Mesenchymal stem cell (in vitro differentiated cells and primary cell): ENCODE data around the gene GALNT12.

Source experiments
- DNase-seq: peaks from one replicate; pipeline ENCODE4 v3.0.0-alpha.2; 2013
- H2AFZ ChIP-seq: one replicate; pipeline ENCODE4 v1.6.1; 2013; ENCODE audit warnings: low read depth, mild to moderate bottlenecking, control low read depth, inconsistent platforms, low read length, moderate library complexity
- H2AK5ac ChIP-seq: 2 replicates; pipeline ENCODE4 v1.6.1; 2013; ENCODE audit warnings: low read length, moderate library complexity, mild to moderate bottlenecking, inconsistent platforms; ENCODE audit not compliant: severe bottlenecking
- H2BK120ac ChIP-seq: one replicate; pipeline ENCODE4 v1.6.1; 2013; ENCODE audit warnings: low read depth, mild to moderate bottlenecking, inconsistent platforms, low read length, moderate library complexity
- H2BK12ac ChIP-seq, 2 experiments: one replicate each; pipeline ENCODE4 v1.6.1; 2013; ENCODE audit warnings: inconsistent platforms in 2 of 2, low read length in 2 of 2, mild to moderate bottlenecking in 2 of 2, moderate library complexity in 2 of 2, control low read depth in 1 of 2
- H2BK15ac ChIP-seq: one replicate; pipeline ENCODE4 v1.6.1; 2013; ENCODE audit warnings: mild to moderate bottlenecking, low read depth, inconsistent platforms; ENCODE audit not compliant: poor library complexity, severe bottlenecking
- H2BK5ac ChIP-seq: 2 replicates; pipeline ENCODE4 v1.6.1; 2013; ENCODE audit warnings: low read depth, mild to moderate bottlenecking, low read length, control low read depth, inconsistent platforms; ENCODE audit not compliant: poor library complexity, severe bottlenecking
- H3K14ac ChIP-seq, 2 experiments: one replicate each; pipeline ENCODE4 v1.6.1; 2013; ENCODE audit warnings: inconsistent platforms in 2 of 2, low read length in 2 of 2, control low read depth in 1 of 2, mild to moderate bottlenecking in 1 of 2, moderate library complexity in 1 of 2
- H3K18ac ChIP-seq, 2 experiments: one replicate each; pipeline ENCODE4 v1.6.1; 2013; ENCODE audit warnings: inconsistent platforms in 2 of 2, low read length in 2 of 2, control low read depth in 1 of 2, low read depth in 1 of 2, mild to moderate bottlenecking in 1 of 2
- H3K23ac ChIP-seq, 2 experiments: one replicate each; pipeline ENCODE4 v1.6.1; 2013; ENCODE audit warnings: inconsistent platforms in 2 of 2, low read length in 2 of 2, mild to moderate bottlenecking in 2 of 2, moderate library complexity in 2 of 2, control low read depth in 1 of 2
- H3K27ac ChIP-seq: 2 replicates; pipeline ENCODE4 v1.5.1; 2013; ENCODE audit warnings: mild to moderate bottlenecking, moderate library complexity, low read length, control low read depth, inconsistent platforms; ENCODE audit not compliant: poor library complexity, severe bottlenecking
- H3K27me3 ChIP-seq, 2 experiments: 2 replicates each; pipeline versions ENCODE4 v1.6.1 to v1.7.0; 2013; ENCODE audit warnings: low read length in 2 of 2, mild to moderate bottlenecking in 2 of 2, moderate library complexity in 2 of 2, control low read depth in 1 of 2, inconsistent platforms in 1 of 2; ENCODE audit not compliant: control insufficient read depth in 1 of 2, insufficient read depth in 1 of 2
- H3K36me3 ChIP-seq, 2 experiments: 2 replicates each; pipeline versions ENCODE4 v1.6.1 to v1.7.0; 2013; ENCODE audit warnings: low read length in 2 of 2, control low read depth in 1 of 2, inconsistent platforms in 1 of 2, low read depth in 1 of 2, mild to moderate bottlenecking in 1 of 2; ENCODE audit not compliant: insufficient read depth in 2 of 2, control insufficient read depth in 1 of 2
- H3K4ac ChIP-seq, 2 experiments: one replicate each; pipeline ENCODE4 v1.6.1; 2013; ENCODE audit warnings: inconsistent platforms in 2 of 2, low read length in 2 of 2, mild to moderate bottlenecking in 2 of 2, moderate library complexity in 2 of 2, control low read depth in 1 of 2, low read depth in 1 of 2
- H3K4me1 ChIP-seq: 2 replicates; pipeline ENCODE4 v1.6.1; 2013; ENCODE audit warnings: low read depth, low read length, control low read depth; ENCODE audit not compliant: control insufficient read depth, insufficient read depth
- H3K4me2 ChIP-seq: 2 replicates; pipeline ENCODE4 v1.6.1; 2013; ENCODE audit warnings: low read length, mild to moderate bottlenecking, inconsistent platforms; ENCODE audit not compliant: poor library complexity, severe bottlenecking
- H3K4me3 ChIP-seq, 2 experiments: 2 replicates each; pipeline versions ENCODE4 v1.5.1 to v1.7.0; 2013; ENCODE audit warnings: low read length in 2 of 2, mild to moderate bottlenecking in 2 of 2, control low read depth in 1 of 2, low read depth in 1 of 2; ENCODE audit not compliant: insufficient read depth in 1 of 2
- H3K79me1 ChIP-seq: replicated peaks from 2 replicates; pipeline ENCODE4 v1.6.1; 2013; ENCODE audit warnings: mild to moderate bottlenecking, control low read depth, low read length, inconsistent platforms; ENCODE audit not compliant: poor library complexity, severe bottlenecking
- H3K9ac ChIP-seq: 2 replicates; pipeline ENCODE4 v1.7.0; 2013; ENCODE audit warnings: mild to moderate bottlenecking, low read length, moderate library complexity
- H3K9me3 ChIP-seq: 2 replicates; pipeline ENCODE4 v1.7.0; 2013; ENCODE audit warnings: mild to moderate bottlenecking, low read length; ENCODE audit not compliant: control insufficient read depth
- H4K8ac ChIP-seq: one replicate; pipeline ENCODE4 v1.6.1; 2013; ENCODE audit warnings: inconsistent platforms, mild to moderate bottlenecking, low read length, moderate library complexity
- H4K91ac ChIP-seq: one replicate; pipeline ENCODE4 v1.6.1; 2013; ENCODE audit warnings: mild to moderate bottlenecking, low read length, inconsistent platforms
- WGBS: methylation state at CpG from one replicate; pipeline ENCODE4 v1.1.7; 2013; ENCODE audit warnings: mixed read lengths; 5-methylcytosine and 5-hydroxymethylcytosine counted together

Gene GALNT12

DNA sequence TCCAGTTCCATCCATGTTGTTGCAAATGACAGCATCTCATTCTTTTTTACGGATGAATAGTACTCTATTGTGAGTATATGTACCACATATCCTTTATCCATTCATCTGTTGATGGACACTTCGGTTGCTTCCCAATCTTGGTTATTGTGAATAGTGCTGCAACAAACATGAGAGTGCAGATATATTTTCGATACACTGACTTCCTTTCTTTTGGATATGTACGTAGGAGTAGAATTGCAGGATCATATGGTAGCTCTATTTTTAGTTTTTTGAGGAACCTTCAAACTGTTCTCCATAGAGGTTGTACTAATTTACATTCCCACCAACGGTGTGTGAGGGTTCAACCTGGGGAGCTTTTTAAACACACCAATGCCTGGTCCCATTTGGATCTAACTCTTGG is 22.3 kb downstream of the GALNT12 start:
- DNase-seq: no peak
- Histone ChIP-seq H3K27me3 (no peaks in the 10 kb centered on the region), H3K4me3 (no peak overlapping the region), H3K27ac (no peak overlapping the region), H3K18ac (no peak overlapping the region), H2AFZ (no peak overlapping the region), H3K79me1 (no peaks in the 10 kb centered on the region), H2AK5ac (no peak overlapping the region), H3K4ac (no peak overlapping the region), H3K4me2 (no peak overlapping the region), H3K9ac (no peak overlapping the region), H2BK120ac (no peak overlapping the region), H2BK12ac (no peak overlapping the region), H3K9me3 (no peaks in the 10 kb centered on the region), H4K8ac (no peak overlapping the region), H3K4me1 (no peaks in the 10 kb centered on the region), H3K36me3 (peaks cover 0 to 64% of the 10 kb centered on the region in 2 experiments), H2BK5ac (no peak overlapping the region), H3K23ac (no peak overlapping the region), H3K14ac (no peak overlapping the region), H2BK15ac (no peak overlapping the region), H4K91ac (no peak overlapping the region)
- WGBS: 92% methylated on average over 4 of the region's 5 CpGs

DNA sequence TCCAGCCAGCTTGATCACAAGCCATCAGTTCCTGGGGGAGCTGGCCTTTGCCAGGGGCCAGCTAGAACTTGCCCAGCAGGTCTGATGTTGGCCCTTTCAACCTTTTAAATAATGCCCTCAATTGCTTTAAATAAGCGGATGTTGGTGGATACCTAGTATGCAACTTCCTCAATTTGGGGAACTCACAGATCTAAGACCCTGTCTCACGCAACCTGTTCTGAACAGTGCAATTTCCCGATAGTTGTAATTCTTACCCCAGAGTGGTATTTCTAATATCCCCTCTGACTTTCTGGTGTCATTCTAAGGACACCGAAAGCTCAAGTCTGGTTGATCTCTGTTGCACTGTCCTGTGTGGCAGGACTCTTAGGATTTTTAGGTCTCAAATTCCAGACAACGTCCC is 23.1 kb downstream of the GALNT12 start:
- no peak overlapping the region for H3K4me3 ChIP-seq
- no peaks in the 10 kb centered on the region for H3K4me1 ChIP-seq
- H3K27me3 ChIP-seq: no peaks in the 10 kb centered on the region
- H3K9me3 ChIP-seq: no peaks in the 10 kb centered on the region
- H3K14ac ChIP-seq: no peak overlapping the region
- no peak overlapping the region for H2BK120ac ChIP-seq
- H2BK15ac ChIP-seq: no peak overlapping the region
- 94% methylated on average over 5 of the region's 5 CpGs for WGBS
- H3K9ac ChIP-seq: no peak overlapping the region
- no peak for DNase-seq
- no peak overlapping the region for H2BK12ac ChIP-seq
- H3K23ac ChIP-seq: no peak overlapping the region
- no peaks in the 10 kb centered on the region for H3K79me1 ChIP-seq
- no peak overlapping the region for H4K91ac ChIP-seq
- no peak overlapping the region for H3K18ac ChIP-seq
- no peak overlapping the region for H2BK5ac ChIP-seq
- peaks cover 0 to 64% of the 10 kb centered on the region in 2 experiments for H3K36me3 ChIP-seq
- no peak overlapping the region for H3K27ac ChIP-seq
- no peak overlapping the region for H2AFZ ChIP-seq
- no peak overlapping the region for H2AK5ac ChIP-seq
- H3K4ac ChIP-seq: no peak overlapping the region
- H4K8ac ChIP-seq: no peak overlapping the region
- H3K4me2 ChIP-seq: no peak overlapping the region

DNA sequence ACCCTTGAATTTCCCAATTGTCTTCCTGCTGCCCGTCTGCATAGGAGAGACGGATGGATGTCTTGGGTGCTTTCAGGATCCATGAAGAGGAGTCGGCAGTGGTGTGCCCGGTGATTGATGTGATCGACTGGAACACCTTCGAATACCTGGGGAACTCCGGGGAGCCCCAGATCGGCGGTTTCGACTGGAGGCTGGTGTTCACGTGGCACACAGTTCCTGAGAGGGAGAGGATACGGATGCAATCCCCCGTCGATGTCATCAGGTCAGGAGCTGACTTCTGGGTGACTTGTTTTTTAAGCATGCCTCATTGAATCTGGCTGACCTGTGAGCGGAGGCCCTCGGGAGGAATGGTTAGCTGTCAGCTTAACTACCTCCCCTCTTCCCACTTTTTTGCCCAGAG is 24.2 kb downstream of the GALNT12 start:
- H2BK15ac ChIP-seq: no peak overlapping the region
- DNase-seq: no peak
- no peak overlapping the region for H2BK120ac ChIP-seq
- no peak overlapping the region for H2AFZ ChIP-seq
- no peak overlapping the region for H3K4me2 ChIP-seq
- H2BK5ac ChIP-seq: no peak overlapping the region
- WGBS: 93% methylated on average over 16 of the region's 16 CpGs
- no peaks in the 10 kb centered on the region for H3K79me1 ChIP-seq
- H3K36me3 ChIP-seq: peaks cover 0 to 66% of the 10 kb centered on the region in 2 experiments
- H3K27ac ChIP-seq: no peak overlapping the region
- H3K9me3 ChIP-seq: no peaks in the 10 kb centered on the region
- no peak overlapping the region for H3K14ac ChIP-seq
- no peak overlapping the region for H2BK12ac ChIP-seq
- H3K9ac ChIP-seq: no peak overlapping the region
- no peak overlapping the region for H4K91ac ChIP-seq
- no peak overlapping the region for H3K23ac ChIP-seq
- H3K4ac ChIP-seq: no peak overlapping the region
- no peaks in the 10 kb centered on the region for H3K27me3 ChIP-seq
- H3K4me1 ChIP-seq: no peaks in the 10 kb centered on the region
- H3K4me3 ChIP-seq: no peak overlapping the region
- no peak overlapping the region for H3K18ac ChIP-seq
- H2AK5ac ChIP-seq: no peak overlapping the region
- no peak overlapping the region for H4K8ac ChIP-seq

DNA sequence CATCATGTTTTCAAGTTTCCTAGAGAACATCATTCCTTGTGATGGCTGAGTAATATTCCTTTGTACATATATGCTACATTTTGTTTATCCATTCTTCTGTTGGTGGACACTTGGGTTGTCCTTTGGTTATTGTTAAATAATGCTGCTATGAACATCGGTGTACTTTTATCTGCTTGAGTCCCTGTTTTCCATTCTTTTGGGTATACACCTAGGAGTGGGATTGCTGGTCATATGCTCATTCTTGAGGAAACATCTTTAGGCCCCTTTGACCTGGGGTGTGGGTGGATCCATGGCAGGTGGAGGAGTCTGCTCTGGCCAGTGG is 25.3 kb downstream of the GALNT12 start:
- DNase-seq: no peak
- Histone ChIP-seq H4K8ac (no peak overlapping the region), H2AK5ac (no peak overlapping the region), H3K4ac (no peak overlapping the region), H3K23ac (no peak overlapping the region), H3K79me1 (no peaks in the 10 kb centered on the region), H3K27me3 (no peaks in the 10 kb centered on the region), H2AFZ (no peak overlapping the region), H2BK120ac (no peak overlapping the region), H3K27ac (no peak overlapping the region), H3K14ac (no peak overlapping the region), H2BK5ac (no peak overlapping the region), H4K91ac (no peak overlapping the region), H3K4me3 (no peak overlapping the region), H3K36me3 (peaks cover 0 to 66% of the 10 kb centered on the region in 2 experiments), H3K4me1 (no peaks in the 10 kb centered on the region), H3K18ac (no peak overlapping the region), H2BK12ac (no peak overlapping the region), H3K9ac (no peak overlapping the region), H3K9me3 (no peaks in the 10 kb centered on the region), H2BK15ac (no peak overlapping the region), H3K4me2 (no peak overlapping the region)
- 100% methylated on average over 1 of the region's 1 CpG for WGBS
